HG02623 (cell line): ENCODE results near the gene HK1.
A peak's percentile ranks its signal among the peaks of the same experiment; 100 is the strongest.
"Not testable (repeated sequence)": the region's sequence is repeated elsewhere in the genome, so short reads cannot be mapped to it uniquely, and the experiment has no call there.

Experiments
- ATAC-seq: cut with Tn5 transposase; IDR thresholded peaks from one replicate; pipeline ENCODE4 v1.9.1; 2021; ENCODE audit warnings: moderate library complexity; ENCODE audit not compliant: unreplicated experiment

The HK1 gene

GRCh38 chr10:69439813-69440506 lies 161.7 kb downstream of the HK1 start:
- no peak for ATAC-seq

- ATAC-seq: no peak
These were observed 165.1 kb downstream of the HK1 start for GRCh38 chr10:69443354-69443753.

- no peak for ATAC-seq
These were observed 166.7 kb downstream of the HK1 start for GRCh38 chr10:69445041-69445440.

- ATAC-seq: no peak
These were observed 167.9 kb downstream of the HK1 start for GRCh38 chr10:69446229-69446628.

- ATAC-seq: no peak
These were observed 168.4 kb downstream of the HK1 start for GRCh38 chr10:69446650-69447151.

- ATAC-seq: no peak
These were observed 171.5 kb downstream of the HK1 start for GRCh38 chr10:69449841-69450240.

- ATAC-seq: not testable (repeated sequence)
These were observed 172.1 kb downstream of the HK1 start for GRCh38 chr10:69450395-69450794.

GRCh38 chr10:69451209-69451783 lies 173.0 kb downstream of the HK1 start, which contains the start of gene TSPAN15:
TSS of gene TSPAN15 (plus strand) at chr10:69451465. CDS start at chr10:69451595, 130 bp downstream.
- peak; percentile 81 for ATAC-seq
